ENCODE measurements around the gene TMEM238L.

DNA sequence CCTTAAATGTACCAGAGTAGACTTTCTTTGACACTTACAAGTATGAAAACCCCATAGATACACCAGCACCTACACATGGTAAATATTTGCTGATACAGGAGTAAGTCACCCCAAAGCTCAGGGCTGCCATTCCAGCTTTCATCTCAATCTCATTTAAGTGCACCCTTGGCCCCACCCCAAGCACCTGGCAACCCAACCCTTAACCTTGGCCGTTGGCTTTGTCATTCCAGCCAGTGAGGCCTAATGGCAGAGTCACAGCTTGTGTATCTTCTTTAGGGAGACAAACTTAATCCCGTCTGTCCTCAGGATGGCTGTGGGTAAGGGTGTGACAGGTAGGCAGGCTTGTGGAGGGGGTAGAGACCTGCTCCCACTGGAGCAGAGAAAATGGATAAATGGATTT is 42.6 kb downstream of the TMEM238L start:
- TF ChIP-seq CTCF (IDR thresholded peaks at IDR 0.05), result no peak
- no peak for TF ChIP-seq POLR2AphosphoS5 (IDR thresholded peaks at IDR 0.05)
- TF ChIP-seq EP300 (IDR thresholded peaks at IDR 0.05), result no peak
